ENCODE results near the gene ARID1A. TPM values are rescaled to one million over a fixed set of nuclear protein-coding genes. Genes with fewer than 3 reads are reported as not detected.

Gene ARID1A
- total RNA-seq, 1 experiment from 2014 or later: 60.5 TPM

DNA sequence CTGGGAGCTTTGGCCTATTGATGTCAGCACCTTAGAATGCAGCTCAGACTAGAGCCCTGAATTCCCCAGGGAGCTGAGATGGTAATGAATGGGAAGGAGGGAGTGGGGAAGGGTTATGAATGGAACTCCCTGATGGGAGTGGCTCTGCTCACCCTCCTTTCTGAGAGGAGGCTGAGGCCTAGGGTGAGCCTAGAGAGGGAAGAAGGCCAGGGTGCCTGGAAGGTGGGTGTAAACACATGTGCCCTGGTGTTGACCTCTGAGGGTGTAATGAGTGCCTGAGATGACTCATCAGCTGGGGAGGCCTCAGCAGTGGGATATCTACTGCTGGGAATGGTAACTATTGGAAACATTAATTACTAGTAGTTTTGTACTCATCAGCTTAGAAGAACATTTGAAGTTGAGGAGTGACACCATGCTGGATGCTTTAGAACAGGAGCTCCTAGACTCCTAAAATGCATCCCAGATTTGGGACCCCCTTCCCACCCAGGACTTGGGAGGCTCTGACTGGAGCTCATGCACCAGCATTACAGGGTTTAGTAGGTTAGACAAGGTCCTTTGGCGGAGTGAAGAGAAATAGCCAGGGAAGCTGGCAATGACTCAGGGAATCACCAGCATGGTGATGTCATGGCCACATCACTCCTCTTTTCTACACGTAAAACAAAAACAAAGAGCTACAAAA, 76.0 kb downstream of the ARID1A start:
- no peak for TF ChIP-seq CTCF (conservative IDR thresholded peaks at IDR 0.05)
- no peak for TF ChIP-seq EZH2 (IDR thresholded peaks at IDR 0.05; ENCODE audit: low read depth)
- no peaks in the 10 kb centered on the region for H3K9me3 ChIP-seq (ENCODE audit: insufficient read depth, low read depth)
- H4K20me1 ChIP-seq (ENCODE audit: insufficient read depth): no peaks in the 10 kb centered on the region
- DNase-seq: peak; percentile 89 to 90
- H2AFZ ChIP-seq: no peak overlapping the region
- intact Hi-C loops (cut with micrococcal nuclease; ENCODE audit: unreplicated experiment): loop anchor here (1.0 to 5.0 kb wide), 3 partner anchors 16 to 78 kb away; partner anchors contain the start of gene PIGV
- peak overlapping the region; percentile 79 for H3K27ac ChIP-seq
- H3K9me2 ChIP-seq (ENCODE audit: insufficient read depth): no peaks in the 10 kb centered on the region
- POLR2A ChIA-PET (ENCODE audit: unreplicated experiment): interaction anchor here (0.5 to 0.7 kb wide), 2 partner anchors 17 to 74 kb away, joined by 3 to 4 read pairs; no protein-coding TSS in a partner anchor
- BruUV-seq (replicated peaks): no TSS peak
- peaks cover 38% of the 10 kb centered on the region; the same call in 1 of the 2 replicates for H3F3A ChIP-seq (ENCODE audit: insufficient read depth, low read depth)
- H3K4me2 ChIP-seq: peak overlapping the region; percentile 57
- H3K27me3 ChIP-seq (ENCODE audit: insufficient read depth, low read depth): no peaks in the 10 kb centered on the region
- no peak overlapping the region for H3K4me3 ChIP-seq
- H3K4me1 ChIP-seq (replicated peaks; ENCODE audit: insufficient read depth): peaks cover 41% of the 10 kb centered on the region
- peaks cover 19% of the 10 kb centered on the region; the same call in 1 of the 2 replicates for H3K36me3 ChIP-seq (ENCODE audit: low read depth)
- CTCF ChIA-PET: interaction anchor here (0.6 to 0.8 kb wide), 5 partner anchors 9 to 288 kb away, joined by 3 to 17 read pairs (median 4); no protein-coding TSS in a partner anchor
- peaks cover 10% of the 10 kb centered on the region; the same call in 1 of the 2 replicates for H3K79me2 ChIP-seq (ENCODE audit: low read depth)

DNA sequence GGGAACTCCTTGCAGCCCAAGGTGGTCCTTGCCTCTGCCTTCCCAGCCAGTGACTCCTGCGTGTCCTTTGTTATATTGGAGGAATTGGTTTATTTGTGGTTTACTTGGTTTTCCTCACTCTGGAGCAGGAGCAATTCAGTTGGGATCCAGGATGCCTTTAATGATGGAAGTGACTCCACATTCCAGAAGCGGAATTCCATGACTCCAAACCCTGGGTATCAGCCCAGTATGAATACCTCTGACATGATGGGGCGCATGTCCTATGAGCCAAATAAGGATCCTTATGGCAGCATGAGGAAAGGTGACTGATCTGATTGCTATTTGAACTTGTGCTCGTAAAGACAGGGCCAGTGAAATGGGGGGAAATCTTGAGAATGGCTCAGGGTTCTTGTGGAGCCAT, 76.9 kb downstream of the ARID1A start:
- Histone ChIP-seq H3K4me2 (no peak overlapping the region), H3K4me1 (replicated peaks; ENCODE audit: insufficient read depth) (peaks cover 41% of the 10 kb centered on the region)

GRCh38 chr1:26774462-26774861, 78.6 kb downstream of the ARID1A start:
- Histone ChIP-seq H3K9me2 (ENCODE audit: insufficient read depth) (no peaks in the 10 kb centered on the region), H3K79me2 (ENCODE audit: low read depth) (peaks cover 9% of the 10 kb centered on the region; the same call in 1 of the 2 replicates), H2AFZ (no peak overlapping the region), H3K9me3 (ENCODE audit: insufficient read depth, low read depth) (no peaks in the 10 kb centered on the region), H3K4me1 (replicated peaks; ENCODE audit: insufficient read depth) (peaks cover 30% of the 10 kb centered on the region), H4K20me1 (ENCODE audit: insufficient read depth) (no peaks in the 10 kb centered on the region), H3K4me2 (no peak overlapping the region), H3F3A (ENCODE audit: insufficient read depth, low read depth) (peaks cover 26% of the 10 kb centered on the region; the same call in 1 of the 2 replicates), H3K4me3 (no peak overlapping the region), H3K27ac (no peak overlapping the region), H3K36me3 (ENCODE audit: low read depth) (peaks cover 11% of the 10 kb centered on the region; the same call in 1 of the 2 replicates), H3K27me3 (ENCODE audit: insufficient read depth, low read depth) (no peaks in the 10 kb centered on the region)
- CTCF ChIA-PET: no interaction called here
- intact Hi-C loops (cut with micrococcal nuclease; ENCODE audit: unreplicated experiment): loop anchor here (5.0 kb wide), 1 partner anchor 42 kb away; no protein-coding TSS in a partner anchor
- POLR2A ChIA-PET (ENCODE audit: unreplicated experiment): no interaction called here
- TF ChIP-seq EZH2 (IDR thresholded peaks at IDR 0.05; ENCODE audit: low read depth): no peak
- no peak for TF ChIP-seq CTCF (conservative IDR thresholded peaks at IDR 0.05)
- no TSS peak for BruUV-seq (replicated peaks)
- DNase-seq: no peak

More for the DNA sequence above, 76.9 kb downstream of the ARID1A start:
- Histone ChIP-seq H3K36me3 (ENCODE audit: low read depth) (peaks cover 12% of the 10 kb centered on the region; the same call in 1 of the 2 replicates), H3K79me2 (ENCODE audit: low read depth) (peaks cover 10% of the 10 kb centered on the region; the same call in 1 of the 2 replicates), H3K27ac (peak overlapping the region; percentile 79), H4K20me1 (ENCODE audit: insufficient read depth) (no peaks in the 10 kb centered on the region), H2AFZ (no peak overlapping the region), H3K9me2 (ENCODE audit: insufficient read depth) (no peaks in the 10 kb centered on the region), H3K9me3 (ENCODE audit: insufficient read depth, low read depth) (no peaks in the 10 kb centered on the region), H3F3A (ENCODE audit: insufficient read depth, low read depth) (peaks cover 38% of the 10 kb centered on the region; the same call in 1 of the 2 replicates), H3K4me3 (no peak overlapping the region), H3K27me3 (ENCODE audit: insufficient read depth, low read depth) (no peaks in the 10 kb centered on the region)
- TF ChIP-seq CTCF (conservative IDR thresholded peaks at IDR 0.05): no peak
- no peak for TF ChIP-seq EZH2 (IDR thresholded peaks at IDR 0.05; ENCODE audit: low read depth)
- BruUV-seq (replicated peaks): no TSS peak
- ChIA-PET POLR2A (ENCODE audit: unreplicated experiment) (no interaction called here), CTCF (interaction anchor here (0.6 kb wide), 1 partner anchor 30 kb away, joined by 7 read pairs; no protein-coding TSS in a partner anchor)
- no peak for DNase-seq
- intact Hi-C loops (cut with micrococcal nuclease; ENCODE audit: unreplicated experiment): loop anchor here (5.0 kb wide), 1 partner anchor 40 kb away; no protein-coding TSS in a partner anchor

Data from PC-9 (cell line).